UCSD-AML1 (cell line): ENCODE results near the gene PNPO.

ENCODE experiments used
- DNase-seq: peaks from one replicate; lab custom pipeline; 2025; ENCODE audit not compliant: unreplicated experiment; lab: John Stamatoyannopoulos, UW

The PNPO gene

GRCh38 chr17:47949197-47949759 lies 7.9 kb downstream of the PNPO start:
- DNase-seq = peak; percentile 78

GRCh38 chr17:47949946-47950345 lies 8.6 kb downstream of the PNPO start:
- no peak for DNase-seq

GRCh38 chr17:47950448-47950847 lies 9.1 kb downstream of the PNPO start:
- DNase-seq = no peak

DNA sequence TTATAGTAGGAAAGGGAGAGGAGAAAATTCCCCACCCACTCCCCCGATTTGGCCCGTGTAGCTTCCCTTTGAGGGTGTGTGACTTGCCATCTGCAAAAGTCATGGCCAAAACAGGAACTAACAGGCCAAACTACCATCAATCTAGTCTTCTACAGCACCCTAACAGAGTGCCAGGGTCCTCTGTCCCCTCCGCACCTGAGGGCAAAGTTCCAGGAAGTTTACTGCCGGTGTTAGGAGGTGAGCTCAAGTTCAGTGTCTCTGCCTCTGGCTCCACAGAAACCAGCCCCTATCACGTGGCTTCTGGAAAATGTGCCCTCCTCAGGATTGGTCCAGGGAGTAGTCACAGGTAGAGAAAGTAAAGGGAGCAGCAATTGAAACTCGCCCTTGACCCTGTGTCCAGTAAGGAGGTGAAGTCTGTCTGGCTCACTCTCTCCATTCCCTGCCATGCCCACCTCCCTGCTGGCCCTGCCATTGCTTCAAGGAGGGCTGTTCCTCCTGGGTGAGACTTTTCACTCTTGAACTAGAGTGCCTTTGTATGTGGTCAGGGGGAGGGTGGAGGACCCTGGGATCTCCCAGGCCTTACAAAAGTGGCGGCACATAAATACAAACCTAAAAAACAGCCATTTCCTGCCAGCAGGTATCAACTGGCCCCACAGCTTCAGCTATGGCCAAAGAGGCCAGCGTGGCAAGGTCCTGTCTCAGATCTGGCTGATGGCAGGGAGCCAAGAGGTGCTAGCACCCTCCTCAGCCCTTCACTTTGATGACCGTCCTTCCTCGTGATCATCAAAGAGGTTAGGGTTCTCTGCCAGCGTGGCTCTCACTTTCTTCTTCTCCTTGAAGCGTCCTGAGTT lies 11.0 kb downstream of the PNPO start:
- DNase-seq = no peak

GRCh38 chr17:47953909-47954308 lies 12.5 kb downstream of the PNPO start:
- DNase-seq = no peak

DNA sequence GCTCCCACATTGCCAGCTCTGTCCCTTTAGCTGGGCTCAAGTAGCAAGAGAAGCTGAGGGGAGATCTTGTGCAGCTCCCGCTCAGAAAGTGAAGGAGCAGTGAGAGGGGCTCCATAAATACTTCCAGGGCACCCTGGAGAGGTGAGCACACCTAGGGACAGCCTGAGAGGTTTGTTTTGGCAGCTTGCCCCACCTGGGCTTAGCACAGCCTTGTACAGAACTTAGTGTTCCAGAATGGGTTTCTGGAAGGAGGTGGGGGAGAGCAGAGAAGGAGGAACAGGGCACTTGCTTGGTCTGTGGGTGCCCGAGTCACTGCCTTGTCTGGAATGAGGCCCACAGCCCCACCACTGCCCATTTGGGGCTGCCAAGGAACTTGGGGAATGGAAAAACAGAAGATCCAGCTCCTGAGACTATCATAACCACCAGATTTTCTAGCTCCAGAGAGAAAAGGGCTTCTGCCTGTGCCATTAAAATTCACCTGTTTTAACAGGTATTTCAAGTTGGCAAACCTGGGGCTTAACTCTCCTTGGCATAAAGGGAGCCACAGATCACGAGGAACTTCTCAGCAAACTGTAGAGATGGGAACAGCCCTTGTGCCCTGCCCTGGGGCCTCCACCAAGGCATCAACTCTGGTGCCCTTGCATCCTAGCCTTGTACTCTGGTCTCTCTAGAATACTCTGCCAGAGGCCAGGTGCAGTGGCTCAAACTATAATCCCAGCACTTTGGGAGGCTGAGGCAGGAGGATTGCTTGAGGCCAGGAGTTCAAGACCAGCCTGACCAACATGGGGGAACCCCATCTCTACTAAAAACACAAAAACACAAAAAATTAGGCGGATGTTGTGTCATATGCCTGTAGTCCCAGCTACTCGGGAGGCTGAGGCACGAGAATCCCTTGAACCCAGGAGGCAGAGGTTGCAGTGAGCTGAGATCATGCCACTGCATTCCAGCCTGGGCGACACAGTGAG lies 14.4 kb downstream of the PNPO start:
- DNase-seq = no peak

DNA sequence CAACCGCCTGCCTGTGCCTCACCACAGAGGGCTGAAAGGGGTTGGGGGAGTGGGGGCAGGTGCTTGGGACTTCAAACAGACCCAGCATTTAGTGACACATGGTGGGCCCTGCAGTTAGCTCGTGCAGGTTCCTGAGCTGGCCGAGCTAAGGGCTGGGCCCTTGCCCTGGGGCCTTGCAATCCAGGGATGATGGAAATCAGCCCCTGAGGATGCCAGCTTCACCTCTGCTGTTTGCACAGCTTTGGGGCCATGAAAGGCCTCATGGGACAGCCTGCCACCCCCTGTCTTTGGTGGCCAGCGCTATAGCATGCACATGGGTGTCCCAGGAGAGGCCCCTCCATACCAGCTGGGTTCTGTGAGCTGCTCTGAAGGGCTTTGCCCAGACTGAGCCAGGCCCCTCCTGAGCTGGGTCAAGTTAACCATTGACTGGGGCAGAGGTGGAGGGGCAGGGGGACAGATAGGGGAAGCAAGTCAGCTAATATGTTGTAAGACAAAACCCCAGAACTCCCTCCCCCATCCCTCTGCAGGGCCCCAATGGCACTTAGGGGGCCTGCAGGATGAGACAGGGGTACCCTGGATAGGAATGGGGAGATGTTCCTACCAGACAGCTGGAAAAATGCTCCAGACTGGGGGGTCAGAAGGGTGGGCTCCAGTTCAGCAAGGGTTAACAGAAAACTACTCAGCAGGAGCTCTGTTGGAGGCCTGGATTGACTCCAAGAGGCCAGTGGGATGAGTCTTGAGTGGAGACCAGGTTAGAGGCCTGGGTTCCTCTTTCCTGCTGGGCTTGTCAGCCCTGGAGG lies 15.6 kb downstream of the PNPO start:
- DNase-seq = no peak

DNA sequence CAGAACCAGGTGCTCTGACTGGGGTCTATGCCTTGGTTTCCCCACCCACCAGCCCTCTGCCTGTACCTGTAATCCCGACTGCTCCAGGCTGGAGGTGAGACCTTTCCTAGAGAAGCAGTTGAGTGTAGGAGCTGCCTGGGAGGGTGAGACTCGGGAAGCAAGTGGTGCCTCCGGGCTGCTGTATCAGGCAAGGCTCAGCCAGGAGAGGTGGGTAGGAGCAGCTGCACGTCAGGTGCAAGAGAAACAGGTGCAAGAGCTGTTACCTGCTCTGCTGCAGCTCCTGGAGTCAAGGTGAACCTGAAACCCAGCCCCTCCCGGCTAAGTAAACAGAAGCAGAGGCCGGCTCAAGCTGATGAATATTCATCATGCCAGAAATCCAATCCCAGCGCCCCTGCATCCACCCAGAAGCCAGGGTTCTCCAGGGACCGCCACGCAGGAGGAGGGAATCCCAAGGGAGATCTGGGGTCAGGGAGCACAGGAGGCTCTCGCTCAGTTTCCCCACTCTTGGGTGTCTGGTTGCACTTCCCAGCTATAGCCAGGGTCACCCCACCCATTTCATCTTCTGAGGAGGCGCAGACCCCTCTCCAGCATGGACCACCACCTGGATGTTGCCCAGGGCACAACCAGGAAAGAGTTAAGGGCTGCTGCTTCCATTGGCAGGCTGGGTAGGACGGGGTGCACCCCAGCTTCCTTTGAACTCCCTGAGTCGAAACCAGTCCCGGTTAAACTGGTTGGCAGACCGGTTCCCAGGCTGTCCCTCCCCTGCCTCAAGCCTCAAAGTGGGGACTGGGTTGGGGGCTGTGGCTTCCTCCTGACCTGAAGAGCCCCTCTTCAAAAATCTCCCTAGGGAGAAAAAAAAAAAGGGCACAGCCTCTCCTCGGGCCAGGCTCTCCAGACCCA lies 16.5 kb downstream of the PNPO start, which contains the start of gene PRR15L:
Gene PRR15L (minus strand): TSS at position 293 of the 900 bp plus-strand sequence. CDS start 4,649 bp downstream, outside the sequence.
- no peak for DNase-seq

GRCh38 chr17:47959825-47960655 lies 18.7 kb downstream of the PNPO start:
- DNase-seq = no peak

- no peak for DNase-seq
These were observed 20.0 kb downstream of the PNPO start for GRCh38 chr17:47961406-47961805.

GRCh38 chr17:47962901-47963300 lies 21.5 kb downstream of the PNPO start:
- no peak for DNase-seq

DNA sequence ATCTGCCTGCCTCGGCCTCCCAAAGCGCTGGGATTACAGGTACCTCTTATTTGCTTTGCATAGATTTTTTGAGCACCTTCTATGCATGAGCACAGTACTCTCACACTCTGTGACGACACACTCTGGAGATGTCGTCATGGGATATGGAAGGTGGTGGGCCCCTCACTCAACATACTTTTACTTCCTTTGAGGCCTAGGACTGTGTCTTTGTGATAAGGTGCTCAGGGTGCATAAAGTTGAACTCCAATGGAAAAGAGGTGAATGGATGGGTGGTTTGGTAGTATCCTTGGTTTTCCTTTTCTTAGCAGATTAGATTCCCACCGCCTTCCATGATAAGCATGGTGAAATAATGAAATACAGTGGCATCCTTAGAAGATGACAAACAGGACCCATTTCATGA lies 23.5 kb downstream of the PNPO start:
- DNase-seq = no peak

- DNase-seq = no peak
These were observed 24.7 kb downstream of the PNPO start for GRCh38 chr17:47966079-47966519.

DNA sequence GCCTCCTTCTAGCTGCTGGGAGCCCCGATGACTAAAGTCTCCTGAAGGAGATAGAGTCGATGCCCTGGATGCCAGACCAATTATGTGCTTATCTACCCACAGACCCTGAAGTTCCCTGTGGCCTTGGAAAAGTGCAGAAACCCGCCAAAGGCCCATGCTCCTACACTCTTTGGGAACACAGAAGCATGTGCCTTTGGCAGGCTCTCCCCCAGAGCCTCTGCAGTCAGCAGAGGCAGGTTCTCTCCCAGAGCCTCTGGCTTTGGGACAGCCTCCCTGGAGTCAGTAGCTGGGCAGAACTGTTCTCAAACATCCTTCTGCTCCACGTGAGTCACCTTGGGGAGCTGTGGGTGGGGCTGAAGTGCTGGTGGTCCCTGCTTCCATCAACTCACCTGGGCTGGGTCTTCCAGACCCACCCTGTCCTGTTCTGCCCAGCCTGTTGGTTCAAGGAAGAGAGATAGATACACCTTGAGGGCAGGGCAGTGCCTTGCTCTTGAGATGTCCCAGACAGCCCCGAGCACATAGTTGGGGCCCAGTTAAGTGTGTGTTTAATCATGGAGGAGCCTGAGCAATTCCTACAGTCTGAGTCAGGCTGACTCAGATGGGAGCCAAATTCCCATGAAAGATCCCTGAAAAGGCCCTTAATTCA lies 26.4 kb downstream of the PNPO start:
- DNase-seq = no peak

DNA sequence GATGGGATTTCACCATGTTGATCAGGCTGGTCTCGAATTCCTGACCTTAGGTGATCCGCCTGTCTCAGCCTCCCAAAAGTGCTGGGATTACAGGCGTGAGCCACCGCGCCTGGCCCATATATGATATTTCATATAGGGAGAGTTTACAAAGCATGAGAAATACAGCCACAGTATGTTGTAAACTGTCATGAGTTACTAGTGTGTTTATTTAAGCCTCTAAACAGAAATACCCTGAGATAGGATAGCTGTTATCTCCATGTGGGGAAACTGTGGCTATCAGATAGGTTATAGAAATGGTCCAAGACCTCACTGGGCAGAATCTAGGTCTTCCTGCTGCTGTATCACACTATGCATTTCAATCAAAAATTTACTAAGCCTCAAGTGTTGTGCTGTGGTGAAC lies 27.5 kb downstream of the PNPO start:
- DNase-seq = no peak

DNA sequence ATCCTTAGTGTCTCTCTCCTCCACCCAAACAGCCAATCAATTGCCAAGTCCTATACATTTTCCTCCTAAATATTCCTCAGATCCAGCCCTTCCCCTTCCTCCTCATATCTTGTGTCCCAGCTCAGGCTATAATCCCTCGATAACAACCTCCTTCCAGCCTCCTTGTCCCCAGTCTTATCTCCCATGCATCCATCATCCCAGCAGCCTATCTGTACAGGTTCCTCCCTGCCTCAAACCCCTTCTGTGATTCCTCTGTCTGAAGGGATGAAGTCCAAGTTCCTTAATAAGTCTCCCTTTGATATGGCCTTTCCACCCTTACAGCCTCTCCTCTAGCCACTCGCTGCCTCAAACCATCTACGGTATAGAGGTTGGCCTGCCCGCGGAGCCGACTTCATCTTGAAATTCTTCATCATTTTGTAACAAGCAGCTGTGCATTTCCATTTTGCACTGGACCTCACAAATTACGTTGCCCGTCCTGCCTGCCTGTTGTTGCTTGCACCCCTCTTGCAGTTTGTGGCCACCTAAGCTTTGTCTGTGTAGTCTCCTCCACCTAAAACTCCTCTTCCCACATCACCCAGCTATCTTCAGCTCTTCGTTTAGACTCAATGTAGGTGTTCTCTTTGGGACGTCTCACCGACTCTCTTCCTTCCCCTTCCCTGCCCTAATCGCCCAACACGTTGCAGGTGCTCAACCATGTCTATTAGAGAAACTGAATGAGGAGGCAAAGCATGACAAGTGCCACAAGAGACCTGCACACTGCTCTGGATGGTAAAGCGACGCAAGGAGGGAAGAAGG lies 28.8 kb downstream of the PNPO start:
- no peak for DNase-seq

DNA sequence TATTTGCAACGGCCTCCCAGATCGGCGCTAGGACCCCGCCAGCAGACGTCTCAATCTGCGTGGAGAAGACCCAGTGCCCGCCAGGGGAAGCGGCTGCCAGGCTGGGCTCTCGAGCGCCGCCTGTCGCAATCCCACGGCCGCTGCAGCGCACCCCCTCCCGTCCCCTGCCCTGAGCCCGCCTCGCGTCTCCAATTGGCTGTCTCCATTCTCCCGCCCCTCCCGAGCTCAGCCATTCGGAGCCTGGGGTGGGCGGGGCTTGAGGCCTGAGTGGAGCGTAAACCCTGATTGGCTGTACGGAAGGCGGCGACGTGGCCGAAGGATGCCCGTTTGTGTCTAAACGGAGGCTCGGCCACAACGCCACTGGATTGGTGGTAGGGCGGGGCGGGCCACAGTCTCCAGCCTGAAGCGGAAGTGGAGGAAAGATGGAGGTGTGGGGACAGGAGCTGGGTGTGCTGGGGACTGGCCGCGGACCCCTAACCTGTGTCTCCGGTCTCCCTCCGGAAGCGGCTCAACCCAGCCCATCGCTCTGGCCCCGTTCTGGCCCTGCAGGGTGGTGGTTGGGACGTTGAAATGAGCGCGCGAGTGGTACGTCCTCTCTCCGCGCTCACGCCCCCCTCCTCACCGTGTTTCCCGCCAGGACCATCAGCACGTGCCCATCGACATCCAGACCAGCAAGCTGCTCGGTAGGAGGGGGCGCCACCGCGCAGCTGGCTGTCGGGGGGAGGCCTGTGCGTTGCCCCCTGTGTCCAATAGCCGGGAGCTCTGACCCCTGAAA lies 29.5 kb downstream of the PNPO start, which contains the start of gene CDK5RAP3:
Gene CDK5RAP3 (plus strand): TSS at position 389 of the 775 bp plus-strand sequence. CDS start 34 bp downstream, at position 423.
- DNase-seq = peak; percentile 100
